ENCODE data around the gene NEK10.

Gene NEK10

DNA sequence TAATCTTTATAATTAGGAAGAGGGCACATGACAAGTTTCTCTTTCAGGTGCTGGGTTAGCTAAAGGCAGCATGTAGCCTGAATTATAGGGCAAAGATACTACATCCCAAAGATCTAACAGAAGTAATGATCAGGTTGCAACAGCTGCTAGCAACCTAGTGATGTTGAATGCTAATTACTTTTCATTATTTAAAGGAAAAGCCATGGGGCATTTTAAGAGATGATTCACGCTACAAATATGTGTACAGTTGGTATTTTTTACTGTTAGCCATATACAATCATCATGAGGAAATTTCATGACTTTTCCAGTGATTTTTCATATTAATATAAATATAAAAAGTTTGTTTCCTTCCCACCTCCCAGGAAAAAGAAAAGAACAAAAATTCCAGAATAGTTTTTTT lies 43.0 kb downstream of the NEK10 start:
- H4K20me1 ChIP-seq (ENCODE audit: insufficient read depth, low read length), result no peaks in the 10 kb centered on the region
- no peak overlapping the region for H3K4me3 ChIP-seq (ENCODE audit: low read depth, low read length, poor library complexity, severe bottlenecking)
- H3K27me3 ChIP-seq (ENCODE audit: insufficient read depth, low read length), result no peaks in the 10 kb centered on the region
- no peaks in the 10 kb centered on the region for H3K79me2 ChIP-seq (ENCODE audit: insufficient read depth, low read length)
- no peak overlapping the region for H3K27ac ChIP-seq (ENCODE audit: low read depth, low read length, poor library complexity, severe bottlenecking)
- no peak overlapping the region for H3K4me2 ChIP-seq (ENCODE audit: low read length)
- no peaks in the 10 kb centered on the region for H3K36me3 ChIP-seq (ENCODE audit: insufficient read depth, low read length)
- no peak for TF ChIP-seq EZH2 (IDR thresholded peaks at IDR 0.05; ENCODE audit: borderline replicate concordance, low read length)
- TF ChIP-seq, protein P1, sequence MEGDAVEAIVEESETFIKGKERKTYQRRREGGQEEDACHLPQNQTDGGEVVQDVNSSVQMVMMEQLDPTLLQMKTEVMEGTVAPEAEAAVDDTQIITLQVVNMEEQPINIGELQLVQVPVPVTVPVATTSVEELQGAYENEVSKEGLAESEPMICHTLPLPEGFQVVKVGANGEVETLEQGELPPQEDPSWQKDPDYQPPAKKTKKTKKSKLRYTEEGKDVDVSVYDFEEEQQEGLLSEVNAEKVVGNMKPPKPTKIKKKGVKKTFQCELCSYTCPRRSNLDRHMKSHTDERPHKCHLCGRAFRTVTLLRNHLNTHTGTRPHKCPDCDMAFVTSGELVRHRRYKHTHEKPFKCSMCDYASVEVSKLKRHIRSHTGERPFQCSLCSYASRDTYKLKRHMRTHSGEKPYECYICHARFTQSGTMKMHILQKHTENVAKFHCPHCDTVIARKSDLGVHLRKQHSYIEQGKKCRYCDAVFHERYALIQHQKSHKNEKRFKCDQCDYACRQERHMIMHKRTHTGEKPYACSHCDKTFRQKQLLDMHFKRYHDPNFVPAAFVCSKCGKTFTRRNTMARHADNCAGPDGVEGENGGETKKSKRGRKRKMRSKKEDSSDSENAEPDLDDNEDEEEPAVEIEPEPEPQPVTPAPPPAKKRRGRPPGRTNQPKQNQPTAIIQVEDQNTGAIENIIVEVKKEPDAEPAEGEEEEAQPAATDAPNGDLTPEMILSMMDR (IDR thresholded peaks at IDR 0.05; ENCODE audit: low read length), result no peak
- no peak overlapping the region for H3K9ac ChIP-seq (ENCODE audit: low read length)
- H3F3A ChIP-seq (ENCODE audit: insufficient read depth, low read length), result no peaks in the 10 kb centered on the region
- H2AFZ ChIP-seq (ENCODE audit: low read length), result no peak overlapping the region
- H3K9me3 ChIP-seq (ENCODE audit: low read length), result no peaks in the 10 kb centered on the region
- H3K4me1 ChIP-seq (ENCODE audit: insufficient read depth, low read length, severe bottlenecking), result no peaks in the 10 kb centered on the region
- no peaks in the 10 kb centered on the region for H3K9me2 ChIP-seq (ENCODE audit: low read depth, low read length)

- no peaks in the 10 kb centered on the region for H3F3A ChIP-seq (ENCODE audit: insufficient read depth, low read length)
- H3K4me2 ChIP-seq (ENCODE audit: low read length), result no peak overlapping the region
- H3K27ac ChIP-seq (ENCODE audit: low read depth, low read length, poor library complexity, severe bottlenecking), result no peak overlapping the region
- H3K27me3 ChIP-seq (ENCODE audit: insufficient read depth, low read length), result no peaks in the 10 kb centered on the region
- no peaks in the 10 kb centered on the region for H4K20me1 ChIP-seq (ENCODE audit: insufficient read depth, low read length)
- H3K36me3 ChIP-seq (ENCODE audit: insufficient read depth, low read length), result no peaks in the 10 kb centered on the region
- H3K9ac ChIP-seq (ENCODE audit: low read length), result no peak overlapping the region
- no peaks in the 10 kb centered on the region for H3K9me2 ChIP-seq (ENCODE audit: low read depth, low read length)
- no peaks in the 10 kb centered on the region for H3K9me3 ChIP-seq (ENCODE audit: low read length)
- H3K79me2 ChIP-seq (ENCODE audit: insufficient read depth, low read length), result no peaks in the 10 kb centered on the region
- H3K4me1 ChIP-seq (ENCODE audit: insufficient read depth, low read length, severe bottlenecking), result no peaks in the 10 kb centered on the region
- no peak for TF ChIP-seq EZH2 (IDR thresholded peaks at IDR 0.05; ENCODE audit: borderline replicate concordance, low read length)
- TF ChIP-seq, protein P1 (IDR thresholded peaks at IDR 0.05; ENCODE audit: low read length), result peak; percentile 41
- no peak overlapping the region for H2AFZ ChIP-seq (ENCODE audit: low read length)
- H3K4me3 ChIP-seq (ENCODE audit: low read depth, low read length, poor library complexity, severe bottlenecking), result no peak overlapping the region
These were observed 43.8 kb downstream of the NEK10 start for GRCh38 chr3:27325419-27325818.

GRCh38 chr3:27324686-27325085 lies 44.5 kb downstream of the NEK10 start:
- H3K27ac ChIP-seq (ENCODE audit: low read depth, low read length, poor library complexity, severe bottlenecking), result no peak overlapping the region
- H3K27me3 ChIP-seq (ENCODE audit: insufficient read depth, low read length), result no peaks in the 10 kb centered on the region
- no peak overlapping the region for H3K4me2 ChIP-seq (ENCODE audit: low read length)
- no peak overlapping the region for H2AFZ ChIP-seq (ENCODE audit: low read length)
- H3K4me3 ChIP-seq (ENCODE audit: low read depth, low read length, poor library complexity, severe bottlenecking), result no peak overlapping the region
- H3F3A ChIP-seq (ENCODE audit: insufficient read depth, low read length), result no peaks in the 10 kb centered on the region
- H3K9ac ChIP-seq (ENCODE audit: low read length), result no peak overlapping the region
- H3K9me2 ChIP-seq (ENCODE audit: low read depth, low read length), result no peaks in the 10 kb centered on the region
- H3K4me1 ChIP-seq (ENCODE audit: insufficient read depth, low read length, severe bottlenecking), result no peaks in the 10 kb centered on the region
- no peaks in the 10 kb centered on the region for H3K9me3 ChIP-seq (ENCODE audit: low read length)
- no peaks in the 10 kb centered on the region for H3K79me2 ChIP-seq (ENCODE audit: insufficient read depth, low read length)
- TF ChIP-seq EZH2 (IDR thresholded peaks at IDR 0.05; ENCODE audit: borderline replicate concordance, low read length), result no peak
- TF ChIP-seq, protein P1 (IDR thresholded peaks at IDR 0.05; ENCODE audit: low read length), result no peak
- H4K20me1 ChIP-seq (ENCODE audit: insufficient read depth, low read length), result no peaks in the 10 kb centered on the region
- H3K36me3 ChIP-seq (ENCODE audit: insufficient read depth, low read length), result no peaks in the 10 kb centered on the region
